GM12892 (cell line): Measurements from ENCODE around the gene L3MBTL1.
"Not testable (repeated sequence)": the region's sequence is repeated elsewhere in the genome, so short reads cannot be mapped to it uniquely, and the experiment has no call there.

Experiments used
- DNase-seq: peaks from one replicate; pipeline ENCODE4 v3.0.0; 2011; ENCODE audit not compliant: insufficient read length
- FAIRE-seq: peaks from 2 replicates; lab custom pipeline; 2011; peaks lifted over from hg19 to GRCh38; lab: Jason Lieb, UNC
- POLR2A ChIP-seq: IDR thresholded peaks from 2 replicates; pipeline ENCODE4 v1.6.1; 2011; ENCODE audit warnings: low read depth, low read length, control low read depth
- POLR2AphosphoS5 ChIP-seq: IDR thresholded peaks from 2 replicates; pipeline ENCODE4 v1.6.1; 2011; ENCODE audit warnings: low read depth, low read length, control low read depth
- TAF1 ChIP-seq: IDR thresholded peaks from 2 replicates; pipeline ENCODE4 v1.6.1; 2011; ENCODE audit warnings: low read depth, mild to moderate bottlenecking, control low read depth, low read length, borderline replicate concordance

L3MBTL1 gene

GRCh38 chr20:43586641-43587040, 79.1 kb downstream of the L3MBTL1 start:
- FAIRE-seq (no peak), DNase-seq (no peak)
- TF ChIP-seq TAF1 (no peak), POLR2AphosphoS5 (no peak), POLR2A (no peak)

DNA sequence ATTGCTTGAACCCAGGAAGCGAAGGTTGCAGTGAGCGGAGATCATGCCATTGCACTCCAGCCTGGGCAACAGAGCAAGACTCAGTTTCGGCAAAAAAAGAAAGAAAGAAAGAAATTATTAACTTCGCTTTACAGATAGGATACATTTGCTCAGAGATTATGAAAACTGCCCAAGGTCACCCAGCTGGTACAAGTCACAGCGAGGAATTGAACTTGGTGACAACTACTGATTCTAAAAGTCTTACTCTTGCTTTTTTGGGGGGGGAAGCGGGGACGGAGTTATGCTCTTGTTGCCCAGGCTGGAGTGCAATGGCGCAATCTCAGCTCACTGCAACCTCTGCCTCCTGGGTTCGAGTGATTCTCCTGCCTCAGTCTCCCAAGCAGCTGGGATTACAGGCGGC, 81.0 kb downstream of the L3MBTL1 start:
- FAIRE-seq: not testable (repeated sequence)

DNA sequence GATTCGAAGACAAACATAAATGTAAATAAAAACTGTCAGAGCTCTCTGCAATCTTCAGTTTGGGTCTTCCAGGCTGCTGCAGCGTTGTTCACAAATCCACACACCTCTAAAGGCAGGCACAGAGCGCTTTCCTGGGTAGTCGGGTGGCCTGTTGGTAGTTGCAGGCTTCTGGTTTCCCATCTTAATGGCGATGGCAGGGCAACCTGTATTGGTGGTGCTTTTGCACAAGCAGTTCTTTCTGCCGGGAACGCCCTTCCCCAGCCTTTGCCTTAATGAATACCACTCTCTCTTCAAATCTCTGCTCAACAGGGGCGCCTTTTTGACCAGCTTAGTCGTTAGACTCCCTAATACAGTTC, 82.5 kb downstream of the L3MBTL1 start:
- TF ChIP-seq POLR2A (no peak), POLR2AphosphoS5 (no peak), TAF1 (no peak)
- no peak for DNase-seq
- FAIRE-seq: no peak

More for the DNA sequence above, 81.0 kb downstream of the L3MBTL1 start:
- DNase-seq: not testable (repeated sequence)

DNA sequence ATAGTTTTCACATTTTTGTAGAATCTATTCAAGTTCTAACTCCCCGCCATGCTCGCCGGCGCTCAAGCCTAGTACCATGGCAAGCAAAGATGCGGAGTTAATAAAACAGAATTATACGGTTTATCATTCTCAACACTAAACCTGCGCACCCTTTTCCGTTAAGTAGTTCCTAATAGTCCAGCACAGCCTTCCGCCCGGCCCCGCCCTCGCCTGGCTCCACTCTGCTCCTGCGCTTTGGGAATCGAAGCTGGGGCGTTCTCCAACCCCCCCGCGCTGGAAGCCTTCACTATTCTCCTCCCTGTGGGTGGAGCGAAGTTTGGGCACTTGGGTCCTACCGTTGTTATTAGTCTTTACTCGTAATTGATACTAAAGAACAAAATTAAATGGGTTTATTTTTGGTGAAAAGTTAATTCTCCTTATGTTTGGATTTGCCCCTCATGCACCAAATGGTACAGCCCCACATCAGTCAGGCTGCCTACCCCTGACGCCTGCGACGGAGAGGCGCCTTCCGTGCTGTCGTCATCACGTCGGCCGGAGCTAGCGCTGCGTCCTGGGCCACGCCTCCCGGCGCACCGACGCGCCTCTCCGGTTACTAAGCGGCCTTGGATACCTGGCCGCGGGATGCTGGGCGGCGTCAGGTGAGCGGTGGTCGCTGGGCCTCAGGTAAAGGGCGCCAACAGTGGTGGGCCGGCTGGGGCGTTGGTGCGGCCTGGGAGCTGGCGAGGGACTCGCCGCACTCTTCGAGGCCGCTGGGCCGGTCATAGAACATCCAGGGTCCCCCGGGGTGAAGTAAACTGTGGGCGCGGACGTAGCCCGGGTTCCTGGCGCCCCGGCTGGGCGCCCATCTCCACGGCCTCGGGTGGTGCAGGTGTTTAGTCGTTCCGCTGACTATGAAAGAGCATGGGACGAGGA, 83.2 kb downstream of the L3MBTL1 start, which contains the start of gene IFT52:
IFT52 (plus strand) TSS at position 546 of the 912 bp plus-strand sequence. CDS start 3,762 bp downstream, outside the sequence.
- TF ChIP-seq POLR2A (peak; percentile 53; the same call in 1 of the 2 replicates), POLR2AphosphoS5 (no peak), TAF1 (no peak)
- FAIRE-seq (peak; percentile 94), DNase-seq (peak; percentile 90)
